ENCODE measurements around the gene MYH14. TPM values are rescaled to one million over a fixed set of nuclear protein-coding genes. Genes with fewer than 3 reads are reported as not detected.

The MYH14 gene
- total and polyA plus RNA-seq, 9 of the 15 experiments (the other 6 are each of a cell fraction or from before 2014, with no cell fraction given) = 0.04 to 0.86 (median 0.19) TPM; not detected in 2

DNA sequence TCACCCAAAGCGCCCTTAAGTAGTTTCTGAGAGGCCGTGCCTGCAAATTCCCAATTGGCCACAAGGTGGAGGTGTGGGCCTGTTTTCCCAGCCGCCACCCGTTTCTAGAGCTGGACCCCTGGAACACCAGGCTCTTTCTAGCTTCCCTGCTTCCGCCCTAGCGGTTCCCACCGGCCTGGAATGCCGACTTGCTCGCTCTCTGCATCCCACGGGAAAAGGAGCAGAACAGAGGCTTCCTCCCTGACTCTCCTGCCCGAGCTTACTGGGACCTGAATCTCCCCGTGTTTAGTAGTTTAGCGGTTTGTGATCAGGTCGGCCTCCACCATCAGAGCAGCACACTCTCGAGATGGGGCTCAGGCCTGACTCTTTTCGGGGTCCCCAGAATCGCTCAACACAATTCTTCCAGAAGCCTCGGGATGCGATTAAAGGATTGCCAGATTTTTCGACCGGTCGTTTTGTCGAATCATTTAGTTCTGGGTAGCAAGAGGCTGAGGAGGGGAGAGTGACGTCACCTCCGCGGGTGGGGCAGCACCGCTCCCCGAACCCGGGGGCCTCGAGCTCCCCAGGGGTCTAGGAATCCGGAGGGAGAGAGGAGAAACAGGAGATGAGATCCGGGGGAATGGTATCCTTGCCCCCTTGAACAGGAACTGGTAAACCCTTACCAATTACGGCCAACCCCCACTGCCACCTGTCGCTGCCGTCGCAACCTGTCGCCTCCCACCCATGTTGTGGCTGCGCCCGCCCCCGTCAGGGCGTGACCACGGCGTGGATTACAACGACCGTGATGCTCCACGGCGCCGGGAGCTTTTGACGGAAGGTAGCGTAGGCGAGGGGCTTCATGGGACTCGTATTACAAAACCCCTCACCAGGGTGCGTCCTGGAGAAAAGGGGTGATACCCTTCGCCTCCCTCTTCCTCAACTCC lies 154.0 kb downstream of the MYH14 start (continued):
- TF ChIP-seq ZNF12 (CRISPR knock-in tag; IDR thresholded peaks at IDR 0.05) (no peak), BRD9 (IDR thresholded peaks at IDR 0.05; ENCODE audit: low read depth, partially characterized antibody) (peak; percentile 96), NFYB (IDR thresholded peaks at IDR 0.05; ENCODE audit: extremely low read depth, insufficient read length) (no peak), KHSRP (IDR thresholded peaks at IDR 0.05) (peak; percentile 65), CBX2 (IDR thresholded peaks at IDR 0.05; ENCODE audit: insufficient read depth, low read length, poor library complexity, severe bottlenecking) (no peak), ZBTB1 (CRISPR knock-in tag; IDR thresholded peaks at IDR 0.05; ENCODE audit: borderline replicate concordance, low read depth) (no peak), TEAD4 (IDR thresholded peaks at IDR 0.05; ENCODE audit: low read length) (peak; percentile 5; the same call in 1 of the 2 replicates), TEAD4 (CRISPR knock-in tag; IDR thresholded peaks at IDR 0.05; ENCODE audit: borderline replicate concordance) (no peak), NCOA1 (IDR thresholded peaks at IDR 0.05; ENCODE audit: low read depth) (peak; percentile 22; the same call in 1 of the 2 replicates), ZFP36 (IDR thresholded peaks at IDR 0.05; ENCODE audit: low read depth, low read length, partially characterized antibody) (peak; percentile 44), NFE2L1 (tag; IDR thresholded peaks at IDR 0.05; ENCODE audit: borderline replicate concordance, low read depth) (no peak), ZC3H4 (CRISPR knock-in tag; IDR thresholded peaks at IDR 0.05; ENCODE audit: borderline replicate concordance) (peak; percentile 79; the same call in 1 of the 2 replicates), PPARD (CRISPR knock-in tag; IDR thresholded peaks at IDR 0.05) (no peak), EP400 (IDR thresholded peaks at IDR 0.05) (peak; percentile 84), GTF2E2 (tag; IDR thresholded peaks at IDR 0.05) (no peak), PHF8 (IDR thresholded peaks at IDR 0.05; ENCODE audit: borderline replicate concordance, low read length) (peak; percentile 52; the same call in 1 of the 2 replicates), SREBF1 (IDR thresholded peaks at IDR 0.05; ENCODE audit: borderline replicate concordance, low read depth, low read length) (no peak), TAF15 (IDR thresholded peaks at IDR 0.05; ENCODE audit: low read depth, low read length) (no peak)
- TF ChIP-seq, protein P1, sequence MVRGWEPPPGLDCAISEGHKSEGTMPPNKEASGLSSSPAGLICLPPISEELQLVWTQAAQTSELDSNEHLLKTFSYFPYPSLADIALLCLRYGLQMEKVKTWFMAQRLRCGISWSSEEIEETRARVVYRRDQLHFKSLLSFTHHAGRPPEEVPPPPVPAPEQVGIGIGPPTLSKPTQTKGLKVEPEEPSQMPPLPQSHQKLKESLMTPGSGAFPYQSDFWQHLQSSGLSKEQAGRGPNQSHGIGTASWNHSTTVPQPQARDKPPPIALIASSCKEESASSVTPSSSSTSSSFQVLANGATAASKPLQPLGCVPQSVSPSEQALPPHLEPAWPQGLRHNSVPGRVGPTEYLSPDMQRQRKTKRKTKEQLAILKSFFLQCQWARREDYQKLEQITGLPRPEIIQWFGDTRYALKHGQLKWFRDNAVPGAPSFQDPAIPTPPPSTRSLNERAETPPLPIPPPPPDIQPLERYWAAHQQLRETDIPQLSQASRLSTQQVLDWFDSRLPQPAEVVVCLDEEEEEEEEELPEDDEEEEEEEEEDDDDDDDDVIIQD (CRISPR knock-in tag; IDR thresholded peaks at IDR 0.05) = no peak
- TF ChIP-seq, protein P2, sequence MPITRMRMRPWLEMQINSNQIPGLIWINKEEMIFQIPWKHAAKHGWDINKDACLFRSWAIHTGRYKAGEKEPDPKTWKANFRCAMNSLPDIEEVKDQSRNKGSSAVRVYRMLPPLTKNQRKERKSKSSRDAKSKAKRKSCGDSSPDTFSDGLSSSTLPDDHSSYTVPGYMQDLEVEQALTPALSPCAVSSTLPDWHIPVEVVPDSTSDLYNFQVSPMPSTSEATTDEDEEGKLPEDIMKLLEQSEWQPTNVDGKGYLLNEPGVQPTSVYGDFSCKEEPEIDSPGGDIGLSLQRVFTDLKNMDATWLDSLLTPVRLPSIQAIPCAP (CRISPR knock-in tag; IDR thresholded peaks at IDR 0.05; ENCODE audit: borderline replicate concordance) = no peak
- TF ChIP-seq, protein P3, sequence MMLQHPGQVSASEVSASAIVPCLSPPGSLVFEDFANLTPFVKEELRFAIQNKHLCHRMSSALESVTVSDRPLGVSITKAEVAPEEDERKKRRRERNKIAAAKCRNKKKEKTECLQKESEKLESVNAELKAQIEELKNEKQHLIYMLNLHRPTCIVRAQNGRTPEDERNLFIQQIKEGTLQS (IDR thresholded peaks at IDR 0.05) = peak; percentile 99
- TF ChIP-seq, protein P3 (CRISPR knock-in tag; conservative IDR thresholded peaks at IDR 0.05) = peak; percentile 86
- TF ChIP-seq, protein P4, sequence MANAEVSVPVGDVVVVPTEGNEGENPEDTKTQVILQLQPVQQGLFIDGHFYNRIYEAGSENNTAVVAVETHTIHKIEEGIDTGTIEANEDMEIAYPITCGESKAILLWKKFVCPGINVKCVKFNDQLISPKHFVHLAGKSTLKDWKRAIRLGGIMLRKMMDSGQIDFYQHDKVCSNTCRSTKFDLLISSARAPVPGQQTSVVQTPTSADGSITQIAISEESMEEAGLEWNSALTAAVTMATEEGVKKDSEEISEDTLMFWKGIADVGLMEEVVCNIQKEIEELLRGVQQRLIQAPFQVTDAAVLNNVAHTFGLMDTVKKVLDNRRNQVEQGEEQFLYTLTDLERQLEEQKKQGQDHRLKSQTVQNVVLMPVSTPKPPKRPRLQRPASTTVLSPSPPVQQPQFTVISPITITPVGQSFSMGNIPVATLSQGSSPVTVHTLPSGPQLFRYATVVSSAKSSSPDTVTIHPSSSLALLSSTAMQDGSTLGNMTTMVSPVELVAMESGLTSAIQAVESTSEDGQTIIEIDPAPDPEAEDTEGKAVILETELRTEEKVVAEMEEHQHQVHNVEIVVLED (CRISPR knock-in tag; IDR thresholded peaks at IDR 0.05) = peak; percentile 44

Measured in K562 (cell line).